Gastroesophageal sphincter (tissue), 4 donors: Measurements from ENCODE around the gene LTB4R. TPM values are rescaled to one million over a fixed set of nuclear protein-coding genes. Genes with fewer than 3 reads are reported as not detected.

Experiments
- ATAC-seq: fragments of 150-250 bp; one replicate; pipeline ENCODE4 v1.9.1; 2016; ENCODE audit warnings: mild to moderate bottlenecking, moderate library complexity
- H3K27ac ChIP-seq, 4 donors: fragments of 200-600 bp; sonication (generic) in 3 of 4; 1 replicate in 3 of 4; 2 replicates in 1 of 4; pipeline ENCODE4 v1.5.1; 2016 to 2019
- H3K27me3 ChIP-seq: fragments of 200-600 bp; sonication (generic); one replicate; pipeline ENCODE4 v1.5.1; 2019
- H3K36me3 ChIP-seq, 2 donors: fragments of 200-600 bp; sonication (generic); one replicate each; pipeline ENCODE4 v1.5.1; 2019; ENCODE audit warnings: control low read depth in 1 of 2
- H3K4me1 ChIP-seq, 3 donors: fragments of 200-600 bp; sonication (generic); 1 replicate in 2 of 3; 2 replicates in 1 of 3; pipeline ENCODE4 v1.5.1; 2016 to 2019; ENCODE audit warnings: control low read depth in 2 of 3
- H3K4me3 ChIP-seq, 2 donors: fragments of 200-600 bp; sonication (generic); one replicate each; pipeline ENCODE4 v1.5.1; 2019; ENCODE audit warnings: mild to moderate bottlenecking in 1 of 2, moderate library complexity in 1 of 2
- H3K9me3 ChIP-seq, 3 donors: fragments of 200-600 bp; sonication (generic); one replicate each; pipeline ENCODE4 v1.5.1; 2017 to 2019; ENCODE audit warnings: control low read depth in 2 of 3
- EP300 ChIP-seq: sonication (generic); formaldehyde crosslinking; IDR thresholded peaks from one replicate; pipeline ENCODE4 v1.6.1; 2017; ENCODE audit warnings: antibody characterized with exemption, mild to moderate bottlenecking
- POLR2A ChIP-seq, 2 donors: fragments of 450-650 bp; IDR thresholded peaks; one replicate each; pipeline ENCODE4 v1.6.1; 2017; ENCODE audit warnings: antibody characterized with exemption in 2 of 2, mild to moderate bottlenecking in 2 of 2, moderate library complexity in 1 of 2
- POLR2AphosphoS5 ChIP-seq: sonication (generic); formaldehyde crosslinking; IDR thresholded peaks from one replicate; pipeline ENCODE4 v1.6.1; 2017; ENCODE audit warnings: antibody characterized with exemption
- WGBS, 2 donors: methylation state at CpG; one replicate each; pipeline ENCODE4 v1.1.5; 2018; ENCODE audit warnings: low coverage in 1 of 2; 5-methylcytosine and 5-hydroxymethylcytosine counted together
- total RNA-seq, 4 donors: library from RNA; depleted of rRNA; stranded (reverse); fragments of >200 nt; gene quantifications; one replicate each; pipeline ENCODE4 v1.1.0, GENCODE V29; 2016
- TF ChIP-seq, protein P1 (sequence below), 4 experiments: fragments of 200-600 bp in 2 of 4; fragments of 450-650 bp in 2 of 4; sonication (generic) in 1 of 4; IDR thresholded peaks; one replicate each; pipeline ENCODE4 v1.5.1; 2017 to 2019; ENCODE audit warnings: antibody characterized with exemption in 4 of 4, mild to moderate bottlenecking in 2 of 4, moderate library complexity in 2 of 4

Gene LTB4R
- total RNA-seq, 4 donors from 2014 or later, result 3.0 to 4.2 (median 3.4) TPM

DNA sequence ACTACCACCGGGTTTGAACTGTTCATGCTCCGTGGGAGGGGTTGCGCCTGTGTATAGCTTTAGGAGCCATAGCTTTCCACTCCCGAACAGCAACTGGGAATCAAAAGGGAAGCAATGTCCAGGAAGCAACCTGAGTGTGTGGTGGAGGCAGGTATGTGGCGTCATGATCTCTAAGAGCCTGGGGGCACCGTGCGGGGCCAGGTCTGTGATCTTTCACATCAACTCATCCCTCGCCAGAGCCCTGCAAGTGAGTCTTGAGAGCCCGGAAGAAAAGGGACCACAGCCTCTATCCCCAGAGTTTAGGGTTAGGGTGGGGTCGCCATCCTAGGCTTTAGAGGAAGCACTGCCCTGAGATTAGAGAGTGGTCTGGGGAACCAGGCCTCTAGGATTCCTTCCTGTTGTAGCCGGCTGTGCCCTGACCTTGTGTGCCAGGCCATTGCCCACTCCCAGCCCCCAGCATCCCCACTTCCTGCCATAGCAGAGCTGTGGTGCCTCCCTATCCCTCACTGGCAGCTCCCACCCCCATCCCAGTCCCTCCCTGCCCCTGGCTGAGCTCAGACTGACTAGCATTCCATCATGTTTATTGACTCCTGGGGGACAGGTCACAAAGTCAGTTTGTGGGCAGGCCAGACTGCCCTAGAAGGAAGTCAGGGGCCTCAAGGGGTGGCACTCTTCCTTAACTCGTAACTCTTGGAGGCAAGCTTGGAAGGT is 24.3 kb downstream of the LTB4R start:
- no peak for ATAC-seq
- WGBS, 2 donors, result 60 to 67% methylated on average over 1 to 4 of the region's 12 CpGs
- Histone ChIP-seq H3K27ac (peak overlapping the region in 3 of 4 donors; percentile 67 to 77 (median 70)), H3K4me1 (peaks cover 0 to 64% (median 21%) of the 10 kb centered on the region in 3 donors), H3K36me3 (peaks cover 0 to 8% of the 10 kb centered on the region in 2 donors), H3K4me3 (peak overlapping the region in 1 of 2 donors; percentile 53), H3K9me3 (no peaks in the 10 kb centered on the region), H3K27me3 (peaks cover 91% of the 10 kb centered on the region)
- TF ChIP-seq, protein P1, sequence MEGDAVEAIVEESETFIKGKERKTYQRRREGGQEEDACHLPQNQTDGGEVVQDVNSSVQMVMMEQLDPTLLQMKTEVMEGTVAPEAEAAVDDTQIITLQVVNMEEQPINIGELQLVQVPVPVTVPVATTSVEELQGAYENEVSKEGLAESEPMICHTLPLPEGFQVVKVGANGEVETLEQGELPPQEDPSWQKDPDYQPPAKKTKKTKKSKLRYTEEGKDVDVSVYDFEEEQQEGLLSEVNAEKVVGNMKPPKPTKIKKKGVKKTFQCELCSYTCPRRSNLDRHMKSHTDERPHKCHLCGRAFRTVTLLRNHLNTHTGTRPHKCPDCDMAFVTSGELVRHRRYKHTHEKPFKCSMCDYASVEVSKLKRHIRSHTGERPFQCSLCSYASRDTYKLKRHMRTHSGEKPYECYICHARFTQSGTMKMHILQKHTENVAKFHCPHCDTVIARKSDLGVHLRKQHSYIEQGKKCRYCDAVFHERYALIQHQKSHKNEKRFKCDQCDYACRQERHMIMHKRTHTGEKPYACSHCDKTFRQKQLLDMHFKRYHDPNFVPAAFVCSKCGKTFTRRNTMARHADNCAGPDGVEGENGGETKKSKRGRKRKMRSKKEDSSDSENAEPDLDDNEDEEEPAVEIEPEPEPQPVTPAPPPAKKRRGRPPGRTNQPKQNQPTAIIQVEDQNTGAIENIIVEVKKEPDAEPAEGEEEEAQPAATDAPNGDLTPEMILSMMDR (IDR thresholded peaks at IDR 0.05), result no peak
- TF ChIP-seq POLR2AphosphoS5 (no peak), EP300 (no peak), POLR2A (IDR thresholded peaks at IDR 0.05) (no peak)

DNA sequence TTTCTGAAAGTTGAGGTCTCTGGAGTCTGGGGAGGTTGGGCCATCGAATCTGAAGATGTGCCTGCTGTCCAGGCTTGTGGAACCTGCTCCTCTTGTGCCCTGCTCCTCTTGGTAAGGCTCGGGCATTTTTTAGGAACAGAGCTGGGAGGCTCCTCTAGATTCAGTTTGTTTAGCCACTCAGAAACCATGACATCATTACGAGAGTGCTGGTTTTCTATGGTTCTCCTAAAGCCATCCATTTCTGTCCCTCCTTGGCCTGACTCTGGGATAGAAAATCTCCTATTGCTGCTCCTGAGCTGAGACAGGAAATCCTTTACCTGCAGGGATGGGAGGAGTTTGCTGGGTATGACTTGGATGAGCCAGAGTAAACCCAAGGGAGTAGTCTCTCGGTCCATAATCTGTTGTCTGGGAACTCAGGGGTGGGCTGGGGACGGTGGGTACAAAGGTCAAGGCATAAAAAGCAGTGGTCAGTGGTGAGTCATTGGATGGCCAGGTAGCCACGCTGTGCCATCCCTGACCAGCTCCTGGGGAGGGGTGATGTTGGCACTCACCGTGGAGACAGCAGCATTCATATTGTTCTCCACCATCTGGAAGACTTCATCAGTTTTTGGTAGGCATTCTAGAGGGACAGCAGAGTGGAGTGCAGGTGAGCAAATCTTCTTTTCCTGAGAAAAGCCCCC is 26.0 kb downstream of the LTB4R start:
- H3K9me3 ChIP-seq, result no peaks in the 10 kb centered on the region
- H3K27ac ChIP-seq, result no peak overlapping the region
- H3K27me3 ChIP-seq, result peaks cover 77% of the 10 kb centered on the region
- WGBS, 2 donors, result 80 to 100% methylated on average over 2 of the region's 7 CpGs
- no peak for ATAC-seq
- H3K4me3 ChIP-seq, result no peak overlapping the region
- peaks cover 0 to 57% (median 21%) of the 10 kb centered on the region in 3 donors for H3K4me1 ChIP-seq
- TF ChIP-seq, protein P1 (IDR thresholded peaks at IDR 0.05), result no peak
- TF ChIP-seq POLR2A (IDR thresholded peaks at IDR 0.05) (no peak), POLR2AphosphoS5 (no peak)
- peaks cover 0 to 8% of the 10 kb centered on the region in 2 donors for H3K36me3 ChIP-seq

- H3K4me1 ChIP-seq, result peaks cover 0 to 52% (median 15%) of the 10 kb centered on the region in 3 donors
- H3K9me3 ChIP-seq, result no peaks in the 10 kb centered on the region
- H3K36me3 ChIP-seq, result peaks cover 0 to 8% of the 10 kb centered on the region in 2 donors
- no peak for ATAC-seq
- 83 to 100% methylated on average over 2 of the region's 8 CpGs for WGBS, 2 donors
- no peak overlapping the region for H3K4me3 ChIP-seq
- H3K27ac ChIP-seq, result no peak overlapping the region
- H3K27me3 ChIP-seq, result peaks cover 72% of the 10 kb centered on the region
- no peak for TF ChIP-seq POLR2A (IDR thresholded peaks at IDR 0.05)
- no peak for TF ChIP-seq EP300
- TF ChIP-seq POLR2AphosphoS5, result no peak
- TF ChIP-seq, protein P1 (IDR thresholded peaks at IDR 0.05), result no peak
Observed at GRCh38 chr14:24337824-24338175, 26.5 kb downstream of the LTB4R start.

DNA sequence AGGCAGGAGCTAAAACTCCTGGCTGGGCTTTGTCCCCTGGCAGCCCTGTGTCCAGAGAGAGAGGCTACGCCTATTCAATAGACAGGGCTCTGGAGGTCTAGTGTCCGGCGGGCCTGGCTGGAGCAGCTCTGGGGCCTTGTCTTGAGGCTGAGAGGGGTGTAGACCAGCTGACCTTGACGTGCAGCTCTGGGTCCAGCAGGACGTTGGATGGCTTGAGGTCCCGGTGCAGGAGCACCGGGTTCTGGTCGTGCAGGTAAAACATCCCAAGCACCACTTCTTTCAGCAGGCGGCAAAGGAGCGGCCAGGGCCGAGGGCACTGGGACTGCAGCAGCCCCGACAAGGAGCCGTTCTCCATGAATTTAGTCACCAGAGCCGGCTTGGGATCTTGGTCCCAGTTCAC is 27.5 kb downstream of the LTB4R start:
- peaks cover 0 to 8% of the 10 kb centered on the region in 2 donors for H3K36me3 ChIP-seq
- peak overlapping the region in 1 of 2 donors; percentile 51 for H3K4me3 ChIP-seq
- ATAC-seq, result no peak
- TF ChIP-seq, protein P1 (IDR thresholded peaks at IDR 0.05), result no peak
- TF ChIP-seq EP300, result no peak
- no peak for TF ChIP-seq POLR2AphosphoS5
- TF ChIP-seq POLR2A (IDR thresholded peaks at IDR 0.05), result no peak
- peaks cover 61% of the 10 kb centered on the region for H3K27me3 ChIP-seq
- WGBS, 2 donors, result 68 to 90% methylated on average over 4 to 7 of the region's 14 CpGs
- H3K4me1 ChIP-seq, result peaks cover 0 to 41% (median 15%) of the 10 kb centered on the region in 3 donors
- no peaks in the 10 kb centered on the region for H3K9me3 ChIP-seq
- H3K27ac ChIP-seq, result peak overlapping the region in 1 of 4 donors; percentile 24
